Gastrocnemius medialis (tissue), 4 donors: Measurements from ENCODE around the gene FGD4.

Experiments
- POLR2A ChIP-seq, 2 donors: fragments of 450-650 bp; IDR thresholded peaks; one replicate each; pipeline ENCODE4 v1.6.1; 2017; ENCODE audit warnings: antibody characterized with exemption in 2 of 2, mild to moderate bottlenecking in 2 of 2, moderate library complexity in 2 of 2
- TF ChIP-seq, protein P1 (sequence below), 5 experiments: fragments of 450-650 bp in 3 of 5; fragments of 200-600 bp in 2 of 5; sonication (generic) in 2 of 5; IDR thresholded peaks in 4 of 5; conservative IDR thresholded peaks in 1 of 5; 1 replicate in 4 of 5; 2 replicates in 1 of 5; pipeline ENCODE4 v1.5.1; 2016 to 2019; ENCODE audit warnings: antibody characterized with exemption in 5 of 5, mild to moderate bottlenecking in 3 of 5, moderate library complexity in 3 of 5

GRCh38 chr12:32532951-32533350, 133.6 kb downstream of the FGD4 start:
- TF ChIP-seq, protein P1, sequence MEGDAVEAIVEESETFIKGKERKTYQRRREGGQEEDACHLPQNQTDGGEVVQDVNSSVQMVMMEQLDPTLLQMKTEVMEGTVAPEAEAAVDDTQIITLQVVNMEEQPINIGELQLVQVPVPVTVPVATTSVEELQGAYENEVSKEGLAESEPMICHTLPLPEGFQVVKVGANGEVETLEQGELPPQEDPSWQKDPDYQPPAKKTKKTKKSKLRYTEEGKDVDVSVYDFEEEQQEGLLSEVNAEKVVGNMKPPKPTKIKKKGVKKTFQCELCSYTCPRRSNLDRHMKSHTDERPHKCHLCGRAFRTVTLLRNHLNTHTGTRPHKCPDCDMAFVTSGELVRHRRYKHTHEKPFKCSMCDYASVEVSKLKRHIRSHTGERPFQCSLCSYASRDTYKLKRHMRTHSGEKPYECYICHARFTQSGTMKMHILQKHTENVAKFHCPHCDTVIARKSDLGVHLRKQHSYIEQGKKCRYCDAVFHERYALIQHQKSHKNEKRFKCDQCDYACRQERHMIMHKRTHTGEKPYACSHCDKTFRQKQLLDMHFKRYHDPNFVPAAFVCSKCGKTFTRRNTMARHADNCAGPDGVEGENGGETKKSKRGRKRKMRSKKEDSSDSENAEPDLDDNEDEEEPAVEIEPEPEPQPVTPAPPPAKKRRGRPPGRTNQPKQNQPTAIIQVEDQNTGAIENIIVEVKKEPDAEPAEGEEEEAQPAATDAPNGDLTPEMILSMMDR (IDR thresholded peaks at IDR 0.05 in 4 of 5, conservative IDR thresholded peaks at IDR 0.05 in 1 of 5), result no peak
- TF ChIP-seq POLR2A (IDR thresholded peaks at IDR 0.05), result no peak
